Measurements from ENCODE around the gene GLCE. TPM values are rescaled to one million over a fixed set of nuclear protein-coding genes. Genes with fewer than 3 reads are reported as not detected.

The GLCE gene
- total and polyA plus RNA-seq, 10 of the 15 experiments (the other 5 are each of a cell fraction or from before 2014, with no cell fraction given): 2.1 to 11.9 (median 2.9) TPM

GRCh38 chr15:69150336-69150735 lies 10.1 kb upstream of the GLCE start:
- no peak for ATAC-seq
- CTCF ChIA-PET: no interaction called here
- RAD21 ChIA-PET (ENCODE audit: unreplicated experiment): no interaction called here
- H3K27me3 ChIP-seq (replicated peaks in 1 of 2; ENCODE audit: control insufficient read depth in 2 of 2, insufficient read depth in 2 of 2, low read length in 1 of 2): peaks cover 0 to 8% of the 10 kb centered on the region in 2 experiments; a peak in 1 of 4 replicates
- no peaks in the 10 kb centered on the region for H4K20me1 ChIP-seq (ENCODE audit: control insufficient read depth, insufficient read depth)
- no peak overlapping the region for H3K9ac ChIP-seq (ENCODE audit: control insufficient read depth, insufficient read depth, low read length)
- H3K36me3 ChIP-seq (ENCODE audit: control insufficient read depth in 2 of 2, insufficient read depth in 2 of 2, low read length in 1 of 2): no peaks in the 10 kb centered on the region
- POLR2A ChIA-PET: no interaction called here
- H3K4me1 ChIP-seq (ENCODE audit: control insufficient read depth, insufficient read depth, low read length): no peaks in the 10 kb centered on the region
- H3K27ac ChIP-seq (ENCODE audit: control insufficient read depth, insufficient read depth): no peak overlapping the region
- in situ Hi-C loops (cut with MboI): no loop called here
- H3K9me3 ChIP-seq (replicated peaks; ENCODE audit: control insufficient read depth, insufficient read depth, low read length): no peaks in the 10 kb centered on the region
- no TSS peak for BruUV-seq (replicated peaks)
- TF ChIP-seq MTA3 (IDR thresholded peaks at IDR 0.05; ENCODE audit: borderline replicate concordance, low read length) (no peak), KDM1A (IDR thresholded peaks at IDR 0.05; ENCODE audit: borderline replicate concordance) (no peak)
- no peak overlapping the region for H3K4me3 ChIP-seq
- SMC1A ChIA-PET (ENCODE audit: uncharacterized antibody, unreplicated experiment): no interaction called here
- FAIRE-seq: no peak
- no peaks in the 10 kb centered on the region for H3K79me2 ChIP-seq (ENCODE audit: control insufficient read depth, insufficient read depth, low read length)
- no peak for DNase-seq (ENCODE audit: low read depth, low spot score)
- 0% methylated on average over 3 of the region's 3 CpGs for WGBS (ENCODE audit: insufficient coverage, insufficient replicate concordance, low lambda C conversion rate, missing lambda C conversion rate)
- H2AFZ ChIP-seq (ENCODE audit: control insufficient read depth, low read depth, low read length): no peak overlapping the region
- intact Hi-C loops (cut with micrococcal nuclease; ENCODE audit: unreplicated experiment): no loop called here
- no peak overlapping the region for H3K4me2 ChIP-seq (ENCODE audit: control insufficient read depth, insufficient read depth)

GRCh38 chr15:69150841-69151240 lies 9.6 kb upstream of the GLCE start:
- Histone ChIP-seq H3K79me2 (ENCODE audit: control insufficient read depth, insufficient read depth, low read length) (no peaks in the 10 kb centered on the region), H3K27ac (ENCODE audit: control insufficient read depth, insufficient read depth) (no peak overlapping the region), H3K9me3 (replicated peaks; ENCODE audit: control insufficient read depth, insufficient read depth, low read length) (no peaks in the 10 kb centered on the region), H2AFZ (ENCODE audit: control insufficient read depth, low read depth, low read length) (no peak overlapping the region), H3K9ac (ENCODE audit: control insufficient read depth, insufficient read depth, low read length) (no peak overlapping the region), H3K27me3 (replicated peaks in 1 of 2; ENCODE audit: control insufficient read depth in 2 of 2, insufficient read depth in 2 of 2, low read length in 1 of 2) (peaks cover 0 to 8% of the 10 kb centered on the region in 2 experiments; a peak in 1 of 4 replicates), H3K36me3 (ENCODE audit: control insufficient read depth in 2 of 2, insufficient read depth in 2 of 2, low read length in 1 of 2) (no peaks in the 10 kb centered on the region), H4K20me1 (ENCODE audit: control insufficient read depth, insufficient read depth) (no peaks in the 10 kb centered on the region), H3K4me3 (no peak overlapping the region), H3K4me2 (ENCODE audit: control insufficient read depth, insufficient read depth) (no peak overlapping the region), H3K4me1 (ENCODE audit: control insufficient read depth, insufficient read depth, low read length) (no peaks in the 10 kb centered on the region)
- ATAC-seq (no peak), FAIRE-seq (no peak), DNase-seq (ENCODE audit: low read depth, low spot score) (no peak)
- 24% methylated on average over 2 of the region's 2 CpGs for WGBS (ENCODE audit: insufficient coverage, insufficient replicate concordance, low lambda C conversion rate, missing lambda C conversion rate)
- intact Hi-C loops (cut with micrococcal nuclease; ENCODE audit: unreplicated experiment) (no loop called here), in situ Hi-C loops (cut with MboI) (no loop called here)
- BruUV-seq (replicated peaks): no TSS peak
- TF ChIP-seq EGR1 (IDR thresholded peaks at IDR 0.05; ENCODE audit: borderline replicate concordance in 1 of 2, low read depth in 2 of 2, low read length in 2 of 2) (no peak), RUNX3 (IDR thresholded peaks at IDR 0.05; ENCODE audit: low read length) (no peak), FOS (IDR thresholded peaks at IDR 0.05; ENCODE audit: borderline replicate concordance, extremely low read depth, insufficient read length) (no peak), SIX5 (IDR thresholded peaks at IDR 0.05; ENCODE audit: low read depth, low read length, severe bottlenecking) (no peak), FOXK2 (IDR thresholded peaks at IDR 0.05) (no peak), NR2F1 (conservative IDR thresholded peaks at IDR 0.05) (no peak), ESRRA (IDR thresholded peaks at IDR 0.05; ENCODE audit: low read length) (no peak), TAF1 (IDR thresholded peaks at IDR 0.05; ENCODE audit: borderline replicate concordance, low read depth, low read length) (no peak), ZNF384 (IDR thresholded peaks at IDR 0.05; ENCODE audit: borderline replicate concordance, low read depth, low read length) (no peak), ZNF24 (IDR thresholded peaks at IDR 0.05) (no peak), JUND (IDR thresholded peaks at IDR 0.05; ENCODE audit: low read depth, low read length) (no peak)
- ChIA-PET RAD21 (ENCODE audit: unreplicated experiment) (no interaction called here), POLR2A (no interaction called here), CTCF (no interaction called here), SMC1A (ENCODE audit: uncharacterized antibody, unreplicated experiment) (interaction anchor here (0.6 kb wide), 1 partner anchor 36 kb away, joined by 3 read pairs; no protein-coding TSS in a partner anchor)

Measured in GM12878 (cell line).